Subcutaneous adipose tissue (tissue), 4 donors: ENCODE results near the gene ADAT3. TPM values are rescaled to one million over a fixed set of nuclear protein-coding genes. Genes with fewer than 3 reads are reported as not detected.

Source experiments
- total RNA-seq, 4 donors: library from RNA; depleted of rRNA; stranded (reverse); fragments of >200 nt; gene quantifications; one replicate each; pipeline ENCODE4 v1.1.0, GENCODE V29; 2016
- TF ChIP-seq, protein P1 (sequence below): fragments of 450-650 bp; IDR thresholded peaks from one replicate; pipeline ENCODE4 v1.5.1; 2016; ENCODE audit warnings: low read depth, mild to moderate bottlenecking, control low read depth, antibody characterized with exemption, moderate library complexity

Gene ADAT3
- total RNA-seq, 4 donors from 2014 or later, result 0.68 to 1.1 (median 0.93) TPM

DNA sequence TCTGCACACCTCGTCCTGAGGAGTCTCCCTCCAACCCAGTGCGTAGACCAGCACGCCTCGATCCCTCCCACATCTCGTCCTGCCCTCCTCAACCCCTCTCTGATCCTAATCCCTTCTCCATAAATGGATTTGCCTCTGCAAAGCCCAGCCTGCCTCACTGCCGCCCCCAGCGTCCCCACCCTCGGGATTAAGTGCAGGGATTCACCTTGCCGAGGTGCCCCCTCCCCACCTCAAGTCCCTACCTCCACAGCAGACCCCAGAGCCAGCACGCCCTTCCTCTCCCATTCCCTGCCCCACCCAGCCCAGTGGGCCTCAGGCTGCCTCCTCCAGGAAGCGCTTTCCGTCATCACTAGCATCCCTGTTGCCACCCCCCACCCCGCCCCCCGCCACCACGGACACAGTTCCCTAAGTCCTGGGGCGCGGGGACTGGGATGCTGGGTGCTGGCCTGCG is 45.8 kb upstream of the ADAT3 start:
- TF ChIP-seq, protein P1, sequence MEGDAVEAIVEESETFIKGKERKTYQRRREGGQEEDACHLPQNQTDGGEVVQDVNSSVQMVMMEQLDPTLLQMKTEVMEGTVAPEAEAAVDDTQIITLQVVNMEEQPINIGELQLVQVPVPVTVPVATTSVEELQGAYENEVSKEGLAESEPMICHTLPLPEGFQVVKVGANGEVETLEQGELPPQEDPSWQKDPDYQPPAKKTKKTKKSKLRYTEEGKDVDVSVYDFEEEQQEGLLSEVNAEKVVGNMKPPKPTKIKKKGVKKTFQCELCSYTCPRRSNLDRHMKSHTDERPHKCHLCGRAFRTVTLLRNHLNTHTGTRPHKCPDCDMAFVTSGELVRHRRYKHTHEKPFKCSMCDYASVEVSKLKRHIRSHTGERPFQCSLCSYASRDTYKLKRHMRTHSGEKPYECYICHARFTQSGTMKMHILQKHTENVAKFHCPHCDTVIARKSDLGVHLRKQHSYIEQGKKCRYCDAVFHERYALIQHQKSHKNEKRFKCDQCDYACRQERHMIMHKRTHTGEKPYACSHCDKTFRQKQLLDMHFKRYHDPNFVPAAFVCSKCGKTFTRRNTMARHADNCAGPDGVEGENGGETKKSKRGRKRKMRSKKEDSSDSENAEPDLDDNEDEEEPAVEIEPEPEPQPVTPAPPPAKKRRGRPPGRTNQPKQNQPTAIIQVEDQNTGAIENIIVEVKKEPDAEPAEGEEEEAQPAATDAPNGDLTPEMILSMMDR, result no peak

DNA sequence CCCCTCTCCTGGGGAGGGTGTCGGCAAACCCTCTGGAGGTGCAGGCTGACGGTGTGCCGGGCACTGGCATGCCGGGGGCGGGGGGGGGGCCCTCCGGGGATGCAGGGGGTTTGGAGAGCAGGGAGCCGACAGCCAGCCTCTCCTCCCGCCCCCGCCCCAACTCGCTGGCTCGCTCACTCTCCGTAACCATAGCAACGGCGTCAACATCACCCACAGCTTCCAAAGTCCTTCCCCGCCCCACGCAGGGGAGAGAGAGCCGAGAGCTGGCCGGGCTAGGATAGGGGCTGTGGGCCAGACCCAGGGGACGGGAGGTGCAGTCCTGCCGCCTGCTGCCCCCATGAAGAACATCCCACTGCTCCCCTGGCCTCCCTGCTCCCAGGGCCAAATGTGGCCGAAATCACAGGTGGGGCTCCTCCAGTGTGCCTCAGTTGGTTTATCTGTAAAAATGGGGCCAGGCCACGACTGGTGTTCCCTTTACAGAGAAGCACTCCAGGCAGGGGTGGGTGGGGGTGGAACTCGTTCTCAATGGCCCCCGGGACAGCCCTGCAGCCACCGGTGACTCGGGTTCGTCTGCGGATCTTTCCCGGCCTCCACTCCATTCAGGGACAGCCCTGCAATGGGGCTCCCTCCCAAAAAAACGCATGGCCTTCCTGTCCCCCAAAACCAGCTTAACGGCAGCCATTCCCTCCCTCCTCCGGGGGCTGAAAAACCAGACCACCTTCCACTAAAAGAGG is 45.0 kb upstream of the ADAT3 start:
- TF ChIP-seq, protein P1, result no peak

DNA sequence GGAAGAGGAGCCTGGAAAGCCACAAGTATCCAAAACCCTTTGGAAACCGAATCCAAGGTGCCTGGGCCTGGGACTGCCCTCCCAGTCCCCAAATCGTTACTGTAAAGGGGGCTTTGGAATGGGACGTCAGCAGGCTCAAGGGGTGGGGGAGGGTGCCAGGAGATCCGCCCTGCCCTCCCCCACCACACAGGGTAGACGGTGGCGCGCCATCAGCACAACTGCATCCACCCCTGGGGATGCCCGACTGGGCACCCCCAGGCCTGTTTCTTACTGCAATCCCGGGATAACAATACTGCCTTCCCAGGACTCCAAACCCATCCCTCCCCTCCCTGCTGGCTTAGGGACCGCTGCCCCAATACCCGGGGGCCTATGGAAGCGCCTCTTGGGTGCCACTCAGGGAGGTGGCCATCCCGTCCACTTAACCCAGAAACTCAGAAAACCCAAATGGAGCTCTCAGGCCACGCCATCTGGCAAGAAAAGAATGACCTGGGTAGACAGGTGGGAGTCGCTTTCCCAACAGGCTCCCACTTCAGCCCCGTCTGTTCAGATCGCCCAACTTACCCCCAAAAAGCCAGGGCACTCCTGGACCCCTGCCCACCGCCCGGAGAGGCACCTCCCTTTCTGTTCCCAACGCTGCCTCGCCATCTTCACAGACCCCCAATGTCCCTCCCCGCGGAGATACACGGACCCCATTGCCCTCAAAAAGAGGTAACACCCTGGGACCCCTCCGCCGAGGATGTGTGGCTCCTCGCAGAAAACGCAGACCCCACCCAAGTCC is 44.2 kb upstream of the ADAT3 start:
- TF ChIP-seq, protein P1, result no peak

DNA sequence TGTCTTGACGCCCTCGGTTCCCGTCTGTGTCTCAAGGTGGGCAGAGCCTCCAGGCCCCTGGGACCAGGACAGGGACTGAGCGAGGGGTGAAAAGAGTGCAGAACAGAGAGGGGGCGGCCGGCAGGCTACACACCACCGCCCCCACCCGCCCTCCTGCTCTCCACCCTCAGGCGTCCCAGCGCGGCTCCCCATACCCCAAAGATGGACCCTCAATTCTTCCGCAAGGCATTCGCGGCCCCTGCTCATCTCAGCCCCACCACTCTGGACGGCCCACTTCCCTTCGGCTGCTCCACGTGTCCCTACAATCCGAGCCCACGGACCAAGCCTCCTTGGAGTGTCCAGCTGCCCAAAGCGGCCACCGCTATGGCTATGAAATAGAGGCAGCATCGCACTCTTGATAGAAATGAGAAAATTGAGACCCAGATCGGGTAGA is 43.6 kb upstream of the ADAT3 start:
- TF ChIP-seq, protein P1, result no peak

DNA sequence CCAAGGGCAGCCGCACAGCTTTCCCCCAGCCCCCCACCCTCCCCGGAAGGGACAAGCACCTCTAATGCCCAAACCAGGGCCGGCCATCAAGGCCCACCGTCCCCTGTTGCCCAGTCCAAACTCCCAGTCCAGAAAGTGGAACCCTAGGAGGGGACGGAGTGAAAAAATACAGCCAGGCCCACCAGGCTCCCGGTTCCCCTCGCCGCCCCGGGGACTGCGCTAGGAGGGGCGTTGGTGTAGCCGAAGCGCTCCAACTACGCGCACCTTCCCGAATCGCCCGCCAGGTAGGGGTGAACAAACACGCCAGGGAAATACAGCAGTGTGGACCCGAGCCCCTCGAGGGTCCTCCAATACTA is 43.2 kb upstream of the ADAT3 start:
- TF ChIP-seq, protein P1, result no peak

DNA sequence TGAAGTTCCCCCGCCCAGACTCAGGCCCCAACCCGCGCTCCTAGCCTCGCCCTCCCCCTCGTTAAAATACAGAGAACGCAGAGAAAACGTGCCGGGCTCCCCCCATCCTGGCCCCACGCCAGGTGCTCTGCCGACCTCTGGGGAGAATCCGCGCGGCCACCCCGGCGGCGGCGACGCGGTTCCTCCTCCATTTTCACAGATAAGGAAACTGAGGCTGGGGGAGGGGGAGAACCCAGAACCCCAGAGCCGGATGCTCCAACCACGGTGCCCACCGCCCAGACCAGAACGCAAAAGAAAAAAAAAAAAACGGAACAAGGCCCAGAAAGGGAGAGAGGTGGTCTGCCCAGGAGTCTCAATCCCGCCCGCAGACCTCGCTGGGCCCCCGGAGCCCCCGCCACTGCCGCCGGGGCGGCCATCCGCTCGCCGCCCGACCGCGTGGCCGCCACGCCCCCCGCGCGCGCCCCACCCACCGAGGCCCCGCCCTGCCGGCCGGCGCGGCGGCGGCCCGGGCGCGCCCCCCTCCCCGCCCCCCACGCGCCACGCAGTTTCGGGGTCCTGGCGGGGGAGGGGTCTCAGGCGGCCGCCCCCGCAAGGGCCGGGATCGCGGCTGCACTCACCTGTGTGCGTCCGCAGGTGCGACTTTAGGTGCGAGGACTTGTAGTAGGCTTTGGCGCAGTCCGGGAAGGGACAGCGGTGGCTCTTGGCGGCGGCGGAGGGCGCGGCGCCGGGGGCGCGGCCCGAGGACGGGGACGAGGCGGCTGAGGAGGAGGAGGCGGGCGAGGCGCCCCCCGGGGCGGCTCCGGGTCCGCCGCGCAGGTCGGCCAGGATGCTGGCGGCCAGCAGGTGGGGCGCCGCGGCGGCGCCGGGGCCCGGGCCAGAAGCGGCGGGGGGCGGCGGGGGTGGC is 42.5 kb upstream of the ADAT3 start:
- TF ChIP-seq, protein P1, result no peak

DNA sequence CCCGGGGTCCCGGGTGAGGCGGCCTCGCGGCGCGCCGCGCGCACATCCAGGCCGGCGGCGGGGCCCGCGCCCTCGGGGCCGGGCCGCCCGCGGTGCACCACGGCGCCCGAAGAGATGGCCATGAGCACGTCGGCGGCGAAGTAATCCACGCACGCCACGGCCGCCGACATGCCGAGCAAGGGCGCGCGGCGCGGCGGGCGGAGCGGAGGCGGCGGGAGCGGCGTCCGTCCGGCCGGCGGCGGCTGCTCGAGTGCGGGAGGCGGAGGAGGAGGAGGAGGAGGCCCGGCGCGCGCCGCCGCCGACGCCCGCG is 41.9 kb upstream of the ADAT3 start, which contains the start of gene KLF16:
TSS of gene KLF16 (minus strand) at position 252 of the 310 bp plus-strand sequence. CDS start at position 170, 82 bp downstream.
- TF ChIP-seq, protein P1, result no peak
